Measurements from ENCODE around the gene FBXO3.
"Not testable (repeated sequence)": the region's sequence is repeated elsewhere in the genome, so short reads cannot be mapped to it uniquely, and the experiment has no call there.

Gene FBXO3

DNA sequence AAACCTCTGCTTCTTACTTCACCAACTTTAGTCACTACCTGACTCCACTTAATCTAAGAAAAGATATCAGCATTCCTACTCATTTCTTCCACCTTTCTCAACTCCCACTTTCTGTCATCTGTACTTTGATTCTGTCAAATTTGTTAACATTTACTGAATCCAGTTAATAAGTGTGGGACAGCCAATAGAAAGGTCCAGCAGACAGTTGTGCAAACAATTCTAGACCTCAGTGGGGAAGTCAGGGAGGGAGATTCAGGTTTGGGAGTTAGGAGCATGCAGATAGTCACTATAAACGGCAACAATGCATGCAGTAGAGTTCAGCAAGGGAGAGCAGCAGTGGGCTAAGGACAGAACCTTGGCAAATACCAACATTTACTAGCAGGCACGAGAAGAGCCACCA is 4.1 kb downstream of the FBXO3 start:
- no peak for DNase-seq

DNA sequence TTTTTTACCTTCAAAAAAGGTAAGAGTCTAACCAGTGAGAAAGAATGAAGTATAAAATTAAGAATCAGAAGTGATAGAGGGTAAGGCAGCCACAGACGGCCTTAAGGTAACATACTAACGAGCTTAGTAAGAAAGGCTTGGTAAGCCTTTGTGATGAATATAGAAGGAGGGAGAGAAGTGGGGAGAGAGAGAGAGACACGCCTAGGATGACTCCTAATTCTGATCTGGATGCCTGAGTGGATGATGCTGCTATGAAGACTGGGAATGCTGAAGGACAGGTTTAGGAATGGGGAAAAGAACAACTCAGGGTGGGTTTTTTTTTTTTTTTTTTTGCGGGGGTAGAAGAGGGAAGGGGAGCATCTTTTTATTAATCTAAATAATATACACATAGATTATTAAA is 4.8 kb downstream of the FBXO3 start:
- no peak for DNase-seq

GRCh38 chr11:33767624-33768023 is 6.7 kb downstream of the FBXO3 start:
- no peak for DNase-seq

GRCh38 chr11:33766085-33766484 is 8.2 kb downstream of the FBXO3 start:
- no peak for DNase-seq

DNA sequence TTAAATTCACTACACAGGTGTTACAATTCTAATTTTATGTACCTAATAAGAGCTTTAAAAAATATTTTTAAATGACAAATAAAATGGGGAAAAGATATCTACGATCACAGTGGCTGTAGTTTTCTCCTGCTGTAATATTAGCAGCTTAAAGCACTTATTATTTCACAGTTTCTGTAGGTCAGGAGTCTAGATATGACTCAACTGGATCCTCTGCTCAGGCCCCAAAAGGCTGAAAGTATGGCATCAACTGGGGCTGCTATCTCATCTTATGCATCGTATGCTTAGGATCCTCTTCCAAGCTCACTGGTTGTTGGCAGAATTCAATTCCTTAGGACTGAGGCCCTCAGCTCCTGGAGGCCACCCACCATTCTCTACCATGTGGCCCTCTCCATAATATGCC is 12.8 kb downstream of the FBXO3 start:
- no peak for DNase-seq

- no peak for DNase-seq
Observed at GRCh38 chr11:33753304-33753967, 20.9 kb downstream of the FBXO3 start.

GRCh38 chr11:33751878-33752277 is 22.4 kb downstream of the FBXO3 start:
- no peak for DNase-seq

DNA sequence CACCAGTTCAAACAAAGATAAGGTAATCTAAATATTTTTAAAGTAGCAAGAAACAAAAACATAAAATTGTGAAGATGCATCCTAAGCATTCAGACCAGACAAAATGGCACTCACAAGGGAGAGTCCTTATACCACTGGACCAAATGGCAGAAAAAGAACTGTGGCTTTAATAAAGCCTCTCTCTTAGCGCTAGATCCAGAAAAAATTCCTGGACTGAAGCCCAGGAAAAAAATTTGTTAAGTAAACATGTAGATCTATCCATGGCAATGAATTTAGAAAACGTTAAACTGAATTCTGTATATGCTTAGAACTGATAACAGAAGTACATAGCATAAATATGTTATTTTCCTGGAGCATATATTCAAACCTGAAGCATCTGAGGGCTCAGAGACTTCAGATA is 26.3 kb downstream of the FBXO3 start:
- no peak for DNase-seq

DNA sequence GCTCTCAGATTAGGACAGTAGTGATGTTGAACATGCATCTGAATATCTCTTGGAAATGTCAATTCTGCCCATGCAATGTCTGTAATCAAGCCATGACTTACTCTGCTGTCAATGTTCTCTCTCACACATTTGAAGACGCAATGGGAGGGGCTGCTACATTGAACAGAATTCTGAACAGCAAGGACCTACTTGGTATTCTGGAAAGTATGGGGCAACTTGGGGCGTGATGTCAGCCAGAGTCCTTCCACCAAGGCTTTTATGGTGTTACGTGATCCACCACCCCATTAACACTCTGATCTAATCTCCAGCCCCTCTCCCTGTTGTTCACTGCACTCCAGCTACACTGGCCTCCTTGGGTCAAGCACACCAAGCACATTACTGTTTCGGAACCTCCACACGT is 31.0 kb downstream of the FBXO3 start:
- DNase-seq: no peak

DNA sequence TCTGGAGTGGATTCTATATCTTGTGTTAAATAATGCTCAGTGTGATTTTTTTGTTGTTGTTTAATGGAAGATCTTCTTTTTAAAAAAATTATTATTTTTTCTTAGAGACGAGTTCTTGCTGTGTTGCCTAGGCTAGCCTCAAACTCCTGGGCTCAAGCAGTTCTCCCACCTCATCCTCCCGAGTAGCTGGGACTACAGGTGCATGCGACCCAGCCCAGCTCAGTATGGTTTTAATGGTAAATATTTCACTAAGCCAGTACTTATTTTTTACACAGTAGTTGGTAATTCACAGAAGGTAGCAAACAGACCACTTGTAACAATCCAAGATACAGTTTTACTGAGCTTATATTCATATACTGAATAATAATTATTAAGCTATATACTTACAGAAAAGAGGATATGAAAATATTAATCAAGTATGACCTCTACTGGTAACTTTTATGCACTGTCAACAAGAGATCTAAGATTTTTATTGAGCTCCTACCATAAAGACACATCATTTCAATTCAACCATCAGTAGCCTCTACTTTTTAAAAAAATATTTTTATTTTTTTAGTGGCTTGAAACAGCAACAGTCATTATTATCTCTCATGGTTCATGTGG is 32.0 kb downstream of the FBXO3 start:
- DNase-seq: no peak

- DNase-seq: no peak
Observed at GRCh38 chr11:33741806-33742205, 32.5 kb downstream of the FBXO3 start.

GRCh38 chr11:33737362-33737821 is 36.9 kb downstream of the FBXO3 start:
- DNase-seq: no peak

DNA sequence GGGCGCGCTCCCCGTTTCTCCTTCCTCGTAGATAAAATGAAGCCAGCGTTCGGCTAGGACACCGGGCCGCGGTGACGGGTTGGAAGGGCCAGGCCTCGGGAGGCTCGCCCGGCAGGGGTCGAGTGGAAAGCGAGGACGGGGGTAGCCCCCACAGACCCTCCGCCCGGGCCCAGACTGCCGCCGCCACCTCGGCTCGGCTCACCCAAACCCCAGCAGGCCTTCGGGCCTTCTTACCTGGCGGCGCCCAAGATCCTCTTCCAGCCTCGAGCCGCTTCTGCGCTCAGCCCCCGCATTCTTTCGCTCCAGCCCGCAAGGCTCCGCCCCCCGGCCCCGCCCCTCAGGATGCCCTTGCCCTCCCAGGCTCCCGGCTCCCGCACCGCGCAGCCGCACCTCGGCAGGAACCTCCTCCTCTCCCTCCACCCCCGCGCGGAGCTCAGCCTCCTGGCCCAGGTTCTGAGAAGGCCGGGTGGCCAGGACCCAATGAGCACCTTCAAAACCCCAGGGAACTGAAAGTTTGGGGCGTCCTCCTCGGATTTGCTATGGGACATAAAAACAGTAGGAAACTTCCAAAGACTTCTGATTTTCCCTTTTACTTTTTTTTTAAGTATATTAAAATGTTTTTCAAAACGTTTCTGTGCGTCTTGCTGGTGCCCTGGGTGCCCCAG is 38.0 kb downstream of the FBXO3 start, which contains the start of gene CD59:
Gene CD59 (minus strand): TSS at position 276 of the 665 bp plus-strand sequence. CDS start 13,978 bp downstream, outside the sequence.
- peak; percentile 82 for DNase-seq

DNA sequence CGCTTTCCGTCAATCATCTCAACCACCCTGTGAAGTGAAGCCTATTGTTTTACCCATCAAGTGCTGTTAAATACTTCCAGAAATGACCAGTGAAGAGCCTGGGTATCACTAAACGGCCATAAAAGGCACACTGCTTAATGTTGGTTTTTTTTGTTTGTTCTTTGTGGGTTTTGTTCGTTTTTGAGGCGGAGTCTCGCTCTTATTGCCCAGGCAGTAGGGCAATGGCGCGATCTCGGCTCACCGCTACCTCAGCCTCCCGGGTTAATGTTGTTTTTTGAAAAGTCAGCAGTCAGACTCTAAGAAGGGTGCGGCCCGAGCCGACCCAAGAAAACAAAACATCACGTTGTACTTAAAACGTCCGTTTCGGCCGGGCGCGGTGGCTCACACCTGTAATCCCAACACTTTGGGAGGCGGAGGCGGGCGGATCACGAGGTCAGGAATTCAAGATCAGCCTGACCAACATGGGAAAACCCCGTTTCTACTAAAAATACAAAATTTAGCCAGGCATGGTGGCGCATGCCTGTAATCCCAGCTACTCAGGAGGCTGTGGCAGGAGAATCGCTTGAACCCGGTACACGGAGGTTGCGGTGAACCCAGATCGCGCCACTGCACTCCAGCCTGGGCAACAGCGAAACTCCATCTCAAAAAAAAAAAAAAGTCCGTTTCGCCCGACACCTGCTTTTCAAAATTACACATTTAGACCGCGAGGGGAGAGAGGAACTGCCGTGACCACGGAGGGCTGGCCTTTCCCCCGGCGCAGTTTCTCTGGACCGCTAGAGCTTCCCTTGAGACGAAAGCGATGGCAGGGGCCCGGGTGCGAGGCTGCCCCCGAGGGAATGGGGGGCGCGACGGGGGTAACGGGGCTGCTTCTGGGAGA is 38.8 kb downstream of the FBXO3 start:
- no peak for DNase-seq

- DNase-seq: no peak
Observed at GRCh38 chr11:33734441-33735270, 39.7 kb downstream of the FBXO3 start.

DNA sequence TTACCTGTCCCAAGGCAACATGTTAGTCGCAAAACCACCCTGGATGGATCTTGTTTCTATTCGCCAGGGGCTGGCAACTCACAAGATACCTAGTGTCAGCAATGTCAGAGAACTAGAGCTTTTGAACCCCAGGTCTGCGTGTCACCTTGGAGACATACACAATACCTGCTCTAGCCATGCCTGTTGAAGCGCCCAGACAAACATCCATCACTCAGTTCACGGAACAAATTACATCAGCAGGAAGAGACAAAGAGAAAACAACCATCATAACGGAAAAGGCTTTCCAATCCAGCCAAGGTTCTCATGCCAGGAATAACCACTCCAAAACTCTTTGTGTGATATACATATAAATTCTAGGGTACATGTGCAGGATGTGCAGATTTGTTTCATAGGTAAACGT is 40.3 kb downstream of the FBXO3 start:
- DNase-seq: no peak

DNA sequence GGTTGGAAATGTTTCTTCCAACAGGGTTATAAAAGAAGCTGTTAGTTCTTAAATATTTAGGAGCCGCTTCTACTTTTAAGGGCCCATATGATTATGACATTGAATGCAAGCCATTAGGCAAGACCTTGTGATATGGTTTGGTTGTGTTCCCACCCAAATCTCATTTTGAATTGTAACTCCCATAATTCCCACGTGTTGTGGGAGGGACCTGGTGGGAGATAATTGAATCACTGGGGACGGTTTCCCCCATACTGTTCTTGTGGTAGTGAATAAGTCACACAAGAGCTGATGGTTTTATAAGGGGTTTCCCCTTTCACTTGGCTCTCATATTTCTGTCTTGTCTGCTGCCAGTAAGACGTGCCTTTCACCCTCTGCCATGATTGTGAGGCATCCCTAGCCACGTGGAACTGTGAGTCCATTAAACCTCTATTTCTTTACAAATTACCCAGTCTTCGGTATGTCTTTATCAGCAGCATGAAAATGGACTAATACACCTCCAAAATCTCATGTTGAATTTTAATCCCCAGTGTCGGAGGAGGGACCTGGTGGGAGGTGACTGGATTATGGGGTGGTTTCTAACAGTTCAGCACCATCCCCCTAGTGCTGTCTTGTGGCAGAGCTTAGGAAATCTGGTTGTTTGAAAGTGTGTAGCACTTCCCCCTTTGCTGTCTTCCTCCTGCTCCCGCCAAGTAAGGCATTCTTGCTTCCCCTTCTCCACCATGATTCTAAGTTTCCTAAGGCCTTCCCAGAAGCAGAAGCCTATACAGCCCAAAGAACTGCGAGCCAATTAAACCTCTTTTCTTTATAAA is 42.4 kb downstream of the FBXO3 start:
- peak; percentile 58 for DNase-seq

DNA sequence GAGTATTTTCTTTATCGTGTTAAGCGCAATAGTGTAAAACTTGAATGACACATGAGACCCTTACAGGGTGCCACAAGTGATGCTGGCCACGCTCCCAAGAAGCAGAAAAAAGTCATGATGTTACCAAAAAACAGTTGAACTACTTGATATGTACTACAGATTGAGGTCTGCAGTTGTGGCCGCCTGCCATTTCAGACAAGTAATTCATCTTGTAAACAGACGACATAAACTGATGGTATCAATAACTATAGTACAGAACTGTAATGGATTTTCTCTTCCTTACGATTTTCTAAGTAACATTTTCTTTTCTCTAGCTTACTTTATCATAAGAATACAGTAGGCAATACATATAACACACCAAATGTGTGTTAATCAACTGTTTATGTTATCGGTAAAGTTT is 43.6 kb downstream of the FBXO3 start:
- no peak for DNase-seq

- not testable (repeated sequence) for DNase-seq
Observed at GRCh38 chr11:33729072-33729664, 45.2 kb downstream of the FBXO3 start.

- not testable (repeated sequence) for DNase-seq
Observed at GRCh38 chr11:33727539-33727938, 46.8 kb downstream of the FBXO3 start.

DNA sequence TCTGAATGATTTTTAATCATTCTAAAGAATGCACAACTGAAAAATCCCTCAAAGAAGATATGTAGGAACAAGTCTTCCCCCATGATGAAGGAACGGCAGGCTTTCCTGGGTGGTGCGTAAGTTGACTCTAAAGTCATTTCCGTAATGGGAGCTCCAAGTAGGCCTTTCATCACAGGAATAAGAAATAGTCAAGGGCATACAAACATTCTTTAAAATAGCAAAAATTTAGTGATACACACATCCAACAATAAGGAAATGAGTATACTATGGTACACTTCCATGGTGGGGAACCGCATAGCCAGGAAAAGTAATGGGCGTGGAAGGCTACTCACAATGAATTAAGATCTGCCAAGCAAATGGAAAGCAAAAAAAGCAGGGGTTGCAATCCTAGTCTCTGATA is 48.8 kb downstream of the FBXO3 start:
- no peak for DNase-seq

All from GDM1 (cell line).